Left kidney (tissue), 2 donors: ENCODE results near the gene TAF1B. TPM values are rescaled to one million over a fixed set of nuclear protein-coding genes. Genes with fewer than 3 reads are reported as not detected.
"Not testable (repeated sequence)": the region's sequence is repeated elsewhere in the genome, so short reads cannot be mapped to it uniquely, and the experiment has no call there.

Source experiments
- DNase-seq: peaks from one replicate; pipeline ENCODE4 v3.0.0-alpha.2; 2013
- polyA plus RNA-seq: library from polyadenylated mRNA; unstranded; fragments of 120-200 nt; gene quantifications from one replicate; pipeline ENCODE4 v1.2.1, GENCODE V29; 2013; ENCODE audit not compliant: insufficient read length

Gene TAF1B
- polyA plus RNA-seq, 1 donor, result 38.7 TPM

DNA sequence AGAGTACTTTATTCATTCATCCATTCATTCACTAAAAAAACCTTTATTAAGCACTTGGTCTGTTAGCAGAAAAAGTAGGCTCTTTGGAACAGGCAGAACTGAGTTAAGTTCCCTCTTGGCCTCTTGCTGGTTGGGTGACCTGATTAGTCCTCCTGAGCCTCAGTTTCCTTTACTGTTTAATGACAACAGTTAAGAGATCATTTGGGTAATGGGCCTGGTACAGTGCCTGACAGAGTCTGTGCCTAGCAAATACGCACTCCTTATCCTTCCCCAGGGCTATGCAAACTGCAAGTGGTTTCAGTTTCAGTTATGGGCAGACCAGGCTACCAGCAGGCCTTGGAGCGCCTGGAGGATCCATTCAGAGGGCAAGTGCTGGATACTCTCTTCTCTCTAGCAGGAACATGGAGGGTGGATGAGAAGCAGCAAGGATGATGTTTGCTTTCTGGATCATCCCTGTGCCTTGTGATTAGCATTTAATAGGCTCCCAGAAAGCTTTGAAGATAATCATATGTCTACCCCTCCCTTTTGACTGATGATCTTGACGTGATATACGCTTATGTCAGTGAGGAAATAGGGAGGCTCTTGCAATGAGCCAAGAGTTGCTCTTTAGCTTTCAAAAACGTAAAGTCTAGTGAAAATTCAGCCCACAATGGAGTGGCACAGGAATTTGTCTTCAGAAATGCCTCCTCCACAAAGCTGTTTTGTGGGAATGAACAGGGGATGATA is 12.4 kb upstream of the TAF1B start:
- DNase-seq, result peak; percentile 17

DNA sequence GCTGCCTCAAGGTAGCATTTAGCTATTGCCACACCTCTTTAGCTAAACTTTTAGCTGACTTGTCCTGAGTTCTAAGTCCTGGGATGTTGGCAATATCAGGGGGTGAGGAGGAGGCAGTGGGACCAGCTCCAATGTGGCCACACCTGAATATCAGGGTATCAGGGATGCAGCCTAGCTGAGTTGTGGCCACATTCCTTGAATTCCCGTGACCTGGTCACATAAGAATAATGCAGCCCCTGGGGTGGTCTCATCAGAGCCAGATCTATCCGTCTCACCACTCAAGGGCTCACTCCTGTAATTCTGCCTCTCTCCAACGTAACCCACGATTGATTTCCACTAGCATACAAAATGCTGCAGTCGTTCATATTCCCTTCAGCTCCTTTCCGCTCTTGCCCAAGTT is 11.6 kb upstream of the TAF1B start:
- DNase-seq, result no peak

DNA sequence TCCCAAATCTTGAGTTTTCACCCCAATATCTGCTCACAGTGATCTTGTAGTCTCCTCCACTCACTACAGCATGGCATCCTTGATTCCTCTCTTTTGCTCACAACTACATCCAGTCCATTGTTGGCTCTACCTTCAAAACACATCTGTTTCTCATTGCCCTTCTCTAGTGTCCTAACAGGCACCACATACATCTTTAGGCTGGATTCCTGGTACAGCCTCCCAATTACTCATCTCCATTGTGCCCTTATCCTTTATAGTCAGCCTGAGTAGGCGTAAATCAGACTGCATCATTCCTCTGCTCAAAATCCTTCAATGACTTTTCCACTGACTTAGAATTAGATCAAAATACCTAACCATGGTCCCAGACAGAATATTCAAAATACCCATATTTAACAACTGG is 10.7 kb upstream of the TAF1B start:
- no peak for DNase-seq

DNA sequence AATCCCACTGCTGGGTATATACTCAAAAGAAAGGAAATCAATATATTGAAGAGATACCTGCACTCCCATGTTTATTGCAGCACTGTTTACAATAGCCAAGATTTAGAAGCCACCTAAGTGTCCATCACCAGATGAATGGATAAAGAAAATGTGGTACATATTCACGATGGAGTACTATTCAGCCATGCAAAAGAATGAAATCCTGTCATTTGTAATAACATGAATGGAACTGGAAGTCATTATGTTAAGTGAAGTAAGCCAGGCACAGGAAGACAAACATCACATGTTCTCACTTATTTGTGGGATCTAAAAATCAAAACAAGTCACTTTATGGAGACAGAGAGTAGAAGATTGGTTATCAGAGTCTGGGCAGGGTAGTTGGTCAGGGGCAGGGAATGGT is 8.2 kb upstream of the TAF1B start:
- DNase-seq, result not testable (repeated sequence)

DNA sequence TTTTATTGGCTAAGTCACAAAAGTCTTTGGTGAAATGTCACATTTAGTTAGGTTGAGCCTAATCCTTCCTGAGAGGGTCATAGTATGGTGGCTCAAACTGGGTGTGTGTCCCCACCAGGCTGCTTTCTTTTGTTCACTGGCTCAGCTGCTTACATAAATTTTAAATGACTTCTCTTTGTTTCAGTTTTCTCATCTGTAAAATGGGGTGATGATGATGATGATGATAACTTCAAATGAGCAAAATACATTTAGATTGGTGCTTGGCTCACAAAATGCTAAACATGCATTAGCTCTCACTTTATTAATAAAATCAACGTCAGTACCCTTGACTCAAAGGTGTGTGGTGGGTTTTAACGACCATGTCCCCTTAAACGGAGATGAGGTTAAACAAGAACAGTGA is 7.2 kb upstream of the TAF1B start:
- DNase-seq, result no peak

DNA sequence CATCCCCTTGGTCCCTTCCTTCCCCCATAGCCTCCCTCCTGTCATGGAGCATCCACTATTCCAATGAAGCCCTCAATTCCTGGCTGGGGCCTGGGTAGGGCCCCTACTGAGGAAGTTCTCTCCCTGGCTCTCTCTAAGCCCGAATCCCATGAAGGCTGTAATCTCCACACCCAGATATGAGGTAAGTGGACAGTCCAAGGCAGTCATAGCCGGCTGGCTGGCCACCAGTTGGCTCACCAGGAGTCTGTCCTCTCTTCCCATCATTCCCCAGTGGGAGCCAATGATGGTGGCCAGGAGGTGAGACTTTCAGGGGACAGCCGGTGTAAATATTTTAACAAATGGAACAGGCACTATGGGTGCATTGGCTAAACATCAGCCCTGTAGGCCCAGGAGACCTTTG is 6.8 kb upstream of the TAF1B start:
- DNase-seq, result no peak

DNA sequence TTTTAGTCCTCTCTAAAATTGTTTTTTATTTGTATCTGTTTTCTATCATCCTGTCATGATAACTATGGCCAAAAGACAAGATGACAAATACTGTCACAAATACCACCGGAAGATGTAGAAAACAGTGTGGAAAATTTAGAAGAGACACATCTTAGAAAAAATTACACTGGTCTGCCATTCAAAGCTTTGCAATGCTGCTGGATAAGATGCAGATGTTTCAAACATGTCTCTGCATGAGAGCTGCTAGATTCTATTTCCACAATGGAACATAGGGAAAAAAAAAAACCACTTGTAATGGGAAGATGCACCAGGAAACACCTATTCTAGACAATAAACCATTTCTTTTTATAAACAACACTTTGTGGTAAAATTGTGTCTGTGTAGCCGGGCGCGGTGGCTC is 5.8 kb upstream of the TAF1B start:
- no peak for DNase-seq

DNA sequence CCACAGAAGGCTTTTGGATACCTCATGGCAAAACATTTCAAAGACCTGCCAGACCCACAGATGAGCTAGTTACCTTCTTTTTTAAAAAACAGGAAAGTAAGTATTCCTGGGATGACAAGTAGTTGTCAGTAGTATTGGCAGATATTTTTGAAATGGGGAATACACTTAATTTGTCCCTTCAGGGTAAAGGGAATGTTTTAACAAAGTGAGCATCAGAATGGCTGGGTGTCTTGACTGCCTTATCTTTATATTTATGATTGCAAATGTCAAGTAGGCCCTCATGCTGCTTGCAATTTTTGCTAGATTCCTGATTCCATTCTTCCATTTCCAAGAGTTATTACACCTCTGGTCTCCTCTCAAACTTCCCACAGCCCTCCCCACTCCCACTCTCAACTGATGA is 4.9 kb upstream of the TAF1B start:
- no peak for DNase-seq

DNA sequence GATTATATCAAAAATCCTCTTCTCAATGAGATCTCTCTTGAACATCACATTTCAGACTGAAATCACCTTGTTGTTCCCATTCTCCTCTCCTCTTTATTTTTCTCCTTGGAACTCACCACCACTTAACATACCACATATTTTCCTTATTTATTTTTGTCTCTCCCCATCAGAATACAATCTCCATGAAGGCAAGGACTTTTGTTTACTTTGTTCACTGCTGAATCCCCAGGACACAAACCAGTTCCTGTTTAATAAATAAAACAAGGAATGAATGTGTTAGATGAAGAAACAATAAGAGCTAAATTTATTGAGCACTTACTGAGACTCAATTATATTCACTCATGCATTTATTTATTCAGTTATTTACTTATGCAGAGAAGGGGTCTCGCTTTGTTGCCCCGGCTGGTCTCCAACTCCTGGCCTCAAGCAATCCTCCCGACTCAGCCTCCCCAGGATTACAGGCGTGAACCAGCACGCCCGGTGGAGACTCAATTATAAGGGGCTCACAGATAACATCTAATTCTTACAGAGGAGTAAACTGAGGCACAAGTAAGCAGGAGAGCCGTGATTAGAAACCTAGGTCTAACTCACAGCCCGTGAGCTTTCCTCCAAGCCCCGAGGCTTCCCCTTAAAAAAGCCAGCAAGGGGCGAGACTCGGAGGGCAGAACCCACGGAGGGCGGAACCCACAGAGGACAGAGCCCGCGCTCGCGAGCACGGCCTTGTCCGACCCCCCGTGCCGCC is 616 bp upstream of the TAF1B start:
- no peak for DNase-seq

DNA sequence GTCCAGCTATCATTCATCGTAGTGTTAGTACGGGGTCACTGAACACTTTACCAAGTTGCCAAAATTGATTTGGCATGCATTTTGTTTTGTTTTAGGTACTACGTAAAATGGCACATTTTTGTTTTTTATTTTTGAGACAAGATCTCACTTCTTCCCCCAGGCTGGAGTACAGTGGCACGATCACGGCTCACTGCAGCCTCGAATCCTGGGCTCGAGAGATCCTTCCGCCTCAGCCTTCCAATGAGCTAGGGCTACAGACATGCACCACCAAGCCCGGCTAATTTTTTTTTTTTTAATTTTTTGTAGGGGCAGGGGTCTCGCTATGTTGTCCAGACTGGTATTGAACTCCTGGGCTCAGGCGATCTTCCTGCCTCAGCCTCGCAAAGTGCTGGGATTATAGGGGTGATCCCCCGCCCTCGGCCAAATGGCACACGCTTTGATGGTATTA is 786 bp downstream of the TAF1B start:
- peak; percentile 7 for DNase-seq

DNA sequence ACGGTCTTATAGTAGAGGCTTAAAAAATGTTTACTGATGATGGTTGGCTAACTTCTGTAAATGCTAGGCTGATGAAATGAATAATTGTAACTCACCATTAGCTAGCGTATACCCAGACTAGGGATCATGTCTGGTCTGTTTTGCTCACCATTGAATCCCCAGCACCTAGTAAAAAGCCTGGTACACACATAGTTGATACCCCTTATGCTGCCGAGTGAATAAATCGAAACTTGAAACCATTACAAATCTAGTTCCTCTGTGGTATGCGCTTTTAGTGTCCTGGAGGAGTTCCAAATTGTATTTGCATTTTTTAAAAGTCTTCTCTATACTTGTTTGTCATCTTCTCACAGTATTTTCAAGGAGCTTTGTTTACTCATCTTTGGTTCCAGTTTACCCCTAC is 1.3 kb downstream of the TAF1B start:
- DNase-seq, result peak; percentile 18

DNA sequence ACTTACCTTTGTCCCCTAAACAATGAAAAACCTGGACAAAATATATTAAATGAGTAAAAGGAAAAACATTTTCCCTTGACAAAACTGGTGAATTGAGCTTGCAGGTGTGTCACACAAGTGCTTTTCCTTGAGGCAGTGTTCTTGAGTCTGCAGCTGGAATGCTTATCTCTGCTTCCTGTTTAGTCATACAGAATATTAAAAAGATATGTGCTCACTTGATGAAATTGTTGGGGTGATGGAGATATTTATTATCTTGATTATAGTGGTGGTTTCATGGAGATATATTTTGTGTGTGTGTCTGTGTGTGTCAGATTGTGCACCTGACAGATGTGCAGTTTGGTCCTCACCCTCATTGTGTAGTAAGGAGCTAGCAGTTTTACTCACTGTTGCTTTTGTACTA is 3.3 kb downstream of the TAF1B start:
- DNase-seq, result no peak

DNA sequence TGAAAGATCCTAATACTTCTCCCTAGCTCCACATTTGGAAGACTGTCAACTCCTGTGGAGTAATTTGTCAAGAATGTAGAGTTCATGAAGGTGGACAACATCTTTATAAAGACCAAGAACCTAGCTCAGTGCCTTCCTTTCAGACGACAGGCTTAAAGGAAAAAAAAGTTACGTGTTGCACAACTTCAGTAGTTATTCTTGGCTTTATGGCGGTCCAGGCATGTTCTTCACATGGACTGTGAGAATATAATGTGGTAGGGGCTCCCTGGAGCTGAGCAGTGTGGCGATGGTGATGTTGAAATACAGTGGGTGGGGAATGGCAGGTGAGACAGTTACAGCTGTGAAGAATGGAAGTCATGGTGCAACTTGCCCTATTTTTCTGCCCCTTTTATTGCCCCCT is 3.9 kb downstream of the TAF1B start:
- no peak for DNase-seq

DNA sequence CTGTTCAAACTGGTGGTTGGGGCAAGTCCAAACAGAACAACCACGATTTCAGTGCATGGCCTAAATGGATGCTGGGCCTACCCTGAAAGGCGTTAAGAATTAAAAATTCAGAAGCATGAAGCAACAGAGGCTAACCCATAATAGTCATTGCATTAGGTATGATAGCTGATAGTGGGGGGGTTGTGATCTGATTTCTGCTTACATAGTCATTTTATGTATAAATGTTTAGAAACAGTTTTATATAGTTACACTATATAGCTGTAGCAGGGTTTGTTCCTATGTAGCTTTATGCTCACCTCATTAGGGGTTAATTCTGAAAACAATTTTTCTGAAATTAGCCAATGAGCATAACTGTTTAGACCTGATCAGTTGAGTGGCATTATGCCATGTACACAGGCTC is 9.6 kb downstream of the TAF1B start:
- no peak for DNase-seq

DNA sequence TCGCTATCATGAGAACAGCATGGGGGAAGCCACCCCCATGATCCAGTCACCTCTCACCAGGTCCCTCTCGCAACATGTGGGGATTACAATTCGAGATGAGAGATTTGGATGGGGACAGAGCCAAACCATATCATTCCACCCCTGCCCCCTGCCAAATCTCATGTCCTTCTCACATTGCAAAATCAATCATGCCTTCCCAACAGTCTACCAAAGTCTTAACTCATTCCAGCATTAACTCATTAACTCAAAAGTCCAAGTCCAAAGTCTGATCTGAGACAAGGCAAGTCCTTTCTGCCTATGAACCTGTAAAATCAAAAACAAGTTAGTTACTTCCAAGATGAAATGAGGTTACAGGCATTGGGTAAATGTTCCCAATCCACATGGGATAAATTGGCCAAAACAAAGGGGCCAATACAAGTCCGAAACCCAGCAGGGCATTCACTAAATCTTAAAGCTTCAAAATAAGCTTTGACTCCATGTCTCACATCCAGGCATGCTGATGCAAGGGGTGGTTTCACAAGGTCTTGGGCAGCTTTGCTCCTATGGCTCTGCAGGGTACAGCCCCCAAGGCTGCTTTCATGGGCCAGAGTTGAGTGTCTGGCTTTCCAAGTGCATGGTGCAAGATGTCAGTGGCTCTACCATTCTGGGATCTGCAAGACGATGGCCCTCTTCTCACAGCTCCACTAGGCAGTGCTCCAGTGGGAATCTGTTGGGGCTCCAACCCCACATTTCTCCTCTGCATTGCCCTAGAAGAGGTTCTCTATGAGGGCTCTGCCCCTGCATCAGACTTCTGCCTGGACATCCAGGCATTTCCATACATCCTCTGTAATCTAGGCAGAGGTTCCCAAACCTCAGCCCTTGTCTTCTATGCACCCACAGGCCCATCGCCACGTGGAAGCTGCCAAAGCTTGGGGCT is 14.8 kb downstream of the TAF1B start:
- no peak for DNase-seq

DNA sequence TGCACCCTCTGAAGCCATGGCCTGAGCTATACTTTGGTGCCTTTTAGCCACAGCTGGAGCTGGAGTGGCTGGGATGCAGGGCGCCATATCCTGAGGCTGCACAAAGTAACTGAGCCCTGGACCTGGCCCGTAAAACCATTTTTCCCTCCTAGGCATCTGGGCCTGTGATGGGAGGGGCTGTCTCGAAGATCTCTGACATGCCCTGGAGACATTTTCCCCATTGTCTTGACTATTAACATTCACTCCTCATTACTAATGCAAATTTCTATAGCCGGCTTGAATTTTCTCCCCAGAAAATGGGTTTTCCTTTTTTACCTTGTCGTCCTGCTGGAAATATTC is 15.4 kb downstream of the TAF1B start:
- no peak for DNase-seq

DNA sequence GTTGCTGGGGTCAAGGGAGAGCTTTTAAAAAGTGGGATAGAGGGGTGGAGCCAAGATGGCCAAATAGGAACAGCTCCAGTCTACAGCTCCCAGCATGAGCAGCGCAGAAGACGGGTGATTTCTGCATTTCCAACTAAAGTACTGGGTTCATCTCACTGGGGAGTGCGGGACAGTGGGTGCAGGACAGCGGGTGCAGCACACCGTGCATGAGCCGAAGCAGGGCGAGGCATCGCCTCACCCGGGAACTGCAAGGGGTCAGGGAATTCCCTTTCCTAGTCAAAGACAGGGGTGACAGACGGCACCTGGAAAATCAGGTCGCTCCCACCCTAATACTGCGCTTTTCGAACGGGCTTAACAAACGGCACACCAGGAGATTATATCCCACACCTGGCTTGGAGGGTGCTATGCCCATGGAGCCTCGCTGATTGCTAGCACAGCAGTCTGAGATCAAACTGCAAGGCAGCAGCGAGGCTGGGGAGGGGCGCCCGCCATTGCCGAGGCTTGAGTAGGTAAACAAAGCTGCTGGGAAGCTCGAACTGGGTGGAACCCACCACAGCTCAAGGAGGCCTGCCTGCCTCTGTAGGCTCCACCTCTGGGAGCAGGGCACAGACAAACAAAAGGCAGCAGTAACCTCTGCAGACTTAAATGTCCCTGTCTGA is 17.8 kb downstream of the TAF1B start:
- DNase-seq, result not testable (repeated sequence)

DNA sequence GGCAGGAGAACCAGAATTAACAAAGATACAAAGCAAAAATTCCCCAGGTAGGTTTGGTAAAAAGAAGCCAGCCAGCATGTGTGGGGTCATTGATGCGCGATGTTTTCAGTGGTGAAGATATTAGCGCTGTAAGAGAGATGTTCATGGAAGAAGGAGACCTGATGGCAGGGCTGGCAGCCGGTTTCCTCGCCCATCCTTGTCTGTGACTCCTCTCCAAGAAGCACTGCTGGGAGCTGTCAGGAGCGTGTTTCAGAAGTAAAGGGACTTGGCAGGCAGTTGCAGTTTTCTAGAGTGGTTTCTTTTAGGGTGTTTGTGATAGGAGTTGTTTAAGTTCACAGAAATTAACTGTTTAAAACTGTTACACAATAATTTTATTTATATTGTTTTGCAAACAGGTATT is 24.6 kb downstream of the TAF1B start:
- DNase-seq, result no peak

DNA sequence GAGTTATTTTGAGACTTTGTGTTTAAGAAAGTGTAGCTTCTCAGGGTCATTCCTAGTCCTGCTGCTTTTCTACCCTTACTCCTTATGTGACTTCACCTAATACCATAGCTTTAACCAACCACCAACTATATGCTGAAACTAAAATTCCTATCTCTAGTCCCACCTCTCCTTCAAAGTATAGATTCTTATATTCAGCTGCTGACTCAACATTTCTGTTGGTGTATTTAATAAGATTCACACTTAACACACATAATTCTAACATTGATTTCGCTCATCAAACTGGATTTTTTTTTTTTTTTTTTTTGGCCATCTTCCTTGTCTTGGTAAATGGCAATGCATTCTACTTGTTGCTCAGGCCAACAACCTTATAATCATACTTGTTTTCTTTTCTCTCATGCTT is 30.1 kb downstream of the TAF1B start:
- no peak for DNase-seq

DNA sequence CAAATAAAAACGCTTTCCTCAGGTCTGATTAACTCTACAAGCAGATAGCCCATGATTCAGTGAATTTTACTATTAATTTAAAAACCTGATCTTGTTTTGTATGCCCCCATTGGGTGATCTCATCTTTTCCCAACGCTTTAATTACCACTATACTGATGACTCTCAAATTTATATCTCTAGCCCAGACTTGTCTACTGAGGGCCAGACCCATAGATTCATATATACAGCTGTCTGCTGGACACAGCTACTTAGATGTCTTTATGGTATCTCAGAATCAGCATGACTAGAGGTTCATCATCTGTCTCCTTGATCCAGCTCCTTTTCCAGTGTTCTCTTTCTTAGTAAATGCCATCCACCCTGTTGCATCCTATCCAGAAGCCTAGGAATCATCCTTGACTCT is 33.8 kb downstream of the TAF1B start:
- DNase-seq, result no peak

DNA sequence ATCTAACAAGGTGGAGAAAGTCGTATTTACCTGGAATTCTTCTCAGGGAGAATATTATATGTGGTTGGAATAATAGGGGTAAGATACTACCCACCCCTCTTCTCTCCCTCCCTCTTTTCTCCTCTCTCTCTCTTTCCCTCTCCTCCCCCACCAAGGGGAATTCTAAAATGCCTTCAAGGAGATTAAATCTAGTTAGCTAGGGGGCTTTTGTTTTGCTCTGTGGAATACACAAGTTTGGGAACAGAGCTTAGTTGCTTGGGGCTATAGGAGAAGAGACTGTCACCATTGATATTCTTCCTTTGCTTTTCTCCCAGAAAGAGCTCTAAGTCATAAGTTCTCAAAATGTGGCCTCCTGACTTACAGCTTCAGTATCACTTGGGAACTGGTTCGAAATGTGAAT is 34.5 kb downstream of the TAF1B start:
- no peak for DNase-seq

DNA sequence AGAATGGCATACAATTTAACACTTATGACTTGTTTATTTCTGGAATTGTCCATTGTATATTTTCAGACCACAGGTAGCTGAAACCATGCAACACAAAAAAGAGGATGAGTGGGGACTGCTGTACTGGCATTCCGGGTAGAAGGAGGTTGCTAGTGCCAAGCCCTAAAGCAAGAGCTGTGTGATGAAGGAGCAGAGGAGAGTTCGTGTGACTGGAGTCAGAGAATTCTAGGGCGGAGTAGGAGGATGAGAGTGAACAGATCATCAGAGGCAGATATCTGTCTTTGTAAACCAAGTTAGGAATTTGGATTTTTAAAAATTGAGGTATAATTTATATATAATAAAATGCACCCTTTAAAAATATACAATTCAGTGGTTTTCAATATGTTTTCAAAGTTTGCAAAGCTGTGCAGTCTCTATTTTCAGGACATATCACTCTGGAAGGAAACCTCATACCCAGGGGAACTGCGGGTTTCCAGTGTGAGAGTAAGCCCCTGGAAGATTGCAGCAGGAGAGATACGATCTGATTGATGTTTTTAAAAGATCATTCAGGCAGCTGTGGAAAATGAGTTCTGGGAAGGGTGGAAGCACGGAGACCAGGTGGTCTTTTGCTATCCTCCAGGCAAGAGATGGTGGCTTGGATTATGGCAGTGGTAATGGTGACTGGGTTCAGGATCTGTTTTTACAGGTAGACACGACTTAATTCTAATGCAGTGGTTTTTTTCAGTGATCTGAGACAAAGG is 36.4 kb downstream of the TAF1B start:
- DNase-seq, result no peak
